LNCaP clone FGC (cell line): Measurements from ENCODE around the gene MSL2.
A peak's percentile ranks its signal among the peaks of the same experiment; 100 is the strongest.
"Not testable (repeated sequence)": the region's sequence is repeated elsewhere in the genome, so short reads cannot be mapped to it uniquely, and the experiment has no call there.

Experiments
- DNase-seq: peaks from one replicate; pipeline ENCODE4 v3.0.0-alpha.2; 2011; ENCODE audit warnings: low read depth
- H3K4me3 ChIP-seq: 2 replicates; pipeline ENCODE4 v1.5.1; 2011; ENCODE audit warnings: mild to moderate bottlenecking, low read depth, low read length, control low read depth
- CTCF ChIP-seq: IDR thresholded peaks from 2 replicates; pipeline ENCODE4 v1.5.1; 2012; ENCODE audit warnings: mild to moderate bottlenecking; ENCODE audit not compliant: control insufficient read depth, insufficient read depth; ENCODE audit errors: extremely low read depth

MSL2 gene

GRCh38 chr3:136232413-136232812 lies 36.3 kb upstream of the MSL2 start:
- no peak overlapping the region for H3K4me3 ChIP-seq
- no peak for TF ChIP-seq CTCF
- DNase-seq, result peak; percentile 19

GRCh38 chr3:136222746-136223145 lies 26.6 kb upstream of the MSL2 start:
- H3K4me3 ChIP-seq, DNase-seq: not testable (repeated sequence)

- no peak for TF ChIP-seq CTCF
- H3K4me3 ChIP-seq, result no peak overlapping the region
- no peak for DNase-seq
Measured at GRCh38 chr3:136211547-136211946, 15.4 kb upstream of the MSL2 start.

- H3K4me3 ChIP-seq, result no peak overlapping the region
- DNase-seq, result no peak
- TF ChIP-seq CTCF, result no peak
Measured at GRCh38 chr3:136209921-136210320, 13.8 kb upstream of the MSL2 start.

- TF ChIP-seq CTCF, result no peak
- no peak overlapping the region for H3K4me3 ChIP-seq
- no peak for DNase-seq
Measured at GRCh38 chr3:136207489-136208115, 11.5 kb upstream of the MSL2 start.

- DNase-seq, H3K4me3 ChIP-seq: not testable (repeated sequence)
Measured at GRCh38 chr3:136199219-136199618, 3.1 kb upstream of the MSL2 start.

GRCh38 chr3:136198462-136199078 lies 2.4 kb upstream of the MSL2 start:
- not testable (repeated sequence) for H3K4me3 ChIP-seq, DNase-seq

GRCh38 chr3:136197159-136197793 lies 1.1 kb upstream of the MSL2 start:
- no peak for DNase-seq
- peak overlapping the region; percentile 94 for H3K4me3 ChIP-seq
- TF ChIP-seq CTCF, result no peak
